K562 (cell line): ENCODE results near the gene VN1R4. TPM values are rescaled to one million over a fixed set of nuclear protein-coding genes. Genes with fewer than 3 reads are reported as not detected.
A peak's percentile ranks its signal among the peaks of the same experiment; 100 is the strongest.

Experiments
- ASH1L ChIP-seq: fragments of 450-650 bp; IDR thresholded peaks from 2 replicates; pipeline ENCODE4 v1.6.1; 2018; ENCODE audit warnings: borderline replicate concordance, mild to moderate bottlenecking, low read depth; ENCODE audit not compliant: partially characterized antibody
- CTCF ChIP-seq, 3 experiments: IDR thresholded peaks in 2 of 3; conservative IDR thresholded peaks in 1 of 3; 2 replicates each; pipeline ENCODE4 v1.5.1; 2011 to 2012; ENCODE audit warnings: low read length in 3 of 3, mild to moderate bottlenecking in 3 of 3, control low read depth in 2 of 3, improper control_type of control experiment in 1 of 3, inconsistent platforms in 1 of 3, low read depth in 1 of 3, mixed read lengths in 1 of 3, moderate library complexity in 1 of 3; ENCODE audit not compliant: insufficient read depth in 2 of 3
- NELFE ChIP-seq: IDR thresholded peaks from 2 replicates; pipeline ENCODE4 v1.6.1; 2011; ENCODE audit warnings: mild to moderate bottlenecking; ENCODE audit not compliant: insufficient read depth, insufficient read length
- PBX2 ChIP-seq, 2 experiments: IDR thresholded peaks in 1 of 2; conservative IDR thresholded peaks in 1 of 2; 2 replicates each; pipeline ENCODE4 v1.6.1; 2016; ENCODE audit warnings: low read depth in 2 of 2, mild to moderate bottlenecking in 1 of 2, missing compliant biosample characterization in 1 of 2, missing genetic modification characterization in 1 of 2, moderate library complexity in 1 of 2
- PRMT5 ChIP-seq: sonication (generic); formaldehyde crosslinking; IDR thresholded peaks from 2 replicates; pipeline ENCODE4 v1.5.0; 2020; ENCODE audit warnings: missing genetic modification reagents
- REST ChIP-seq, 2 experiments: fragments of 450-650 bp; formaldehyde crosslinking in 1 of 2; IDR thresholded peaks; 2 replicates each; pipeline versions ENCODE4 v1.4.0 to v1.6.1; 2014 to 2020; ENCODE audit warnings: mild to moderate bottlenecking in 2 of 2, borderline replicate concordance in 1 of 2, low read depth in 1 of 2
- STAG1 ChIP-seq: sonication (generic); formaldehyde crosslinking; IDR thresholded peaks from 2 replicates; pipeline ENCODE4 v1.5.0; 2020; ENCODE audit warnings: missing genetic modification reagents, borderline replicate concordance
- ZNF639 ChIP-seq, 2 experiments: fragments of 200-800 bp in 1 of 2; sonication (Bioruptor generic) in 1 of 2; sonication (generic) in 1 of 2; formaldehyde crosslinking in 1 of 2; IDR thresholded peaks in 1 of 2; conservative IDR thresholded peaks in 1 of 2; 2 replicates each; pipeline versions ENCODE4 v1.5.0 to v1.6.1; 2016 to 2020; ENCODE audit warnings: missing compliant biosample characterization in 1 of 2, missing genetic modification characterization in 1 of 2, missing genetic modification reagents in 1 of 2
- ZNF830 ChIP-seq: fragments of 250-450 bp; sonication (Bioruptor Pico); IDR thresholded peaks from 2 replicates; pipeline ENCODE4 v1.5.0; 2021; ENCODE audit warnings: mild to moderate bottlenecking
- polyA plus RNA-seq, 8 experiments: library from polyadenylated mRNA; depleted of rRNA in 4 of 8; stranded (reverse) in 5 of 8; unstranded in 3 of 8; fragments of >200 nt; fragmentation: Nextera tagmentation in 2 of 8; fragmentation: Illumina TruSeq in 1 of 8; extraction: Ambion mirVana in 2 of 8; extraction: Trizol in 1 of 8; gene quantifications; 2 replicates each; pipeline versions ENCODE4 v1.2.1 to v1.2.3, GENCODE V29; 2011 to 2014; ENCODE audit warnings: inconsistent platforms in 1 of 8, missing spikeins in 1 of 8
- total RNA-seq, 7 experiments: library from RNA; depleted of rRNA in 6 of 7; stranded (reverse); fragments of >200 nt in 6 of 7; fragmentation: Illumina TruSeq in 2 of 7; extraction: Trizol in 2 of 7; gene quantifications; 2 replicates each; pipeline versions ENCODE4 v1.2.1 to v1.2.3, GENCODE V29; 2011 to 2021; ENCODE audit warnings: low replicate concordance in 1 of 7

Gene VN1R4
- total and polyA plus RNA-seq, 9 of the 15 experiments (the other 6 are each of a cell fraction or from before 2014, with no cell fraction given) = not detected

GRCh38 chr19:53308339-53308811, 40.9 kb upstream of the VN1R4 start (continued):
- TF ChIP-seq ASH1L (no peak), NELFE (no peak), ZNF639 (CRISPR knock-in tag; conservative IDR thresholded peaks at IDR 0.05 in 1 of 2, IDR thresholded peaks at IDR 0.05 in 1 of 2) (no peak), STAG1 (CRISPR knock-in tag) (peak; percentile 29; the same call in 1 of the 2 replicates), CTCF (IDR thresholded peaks at IDR 0.05 in 2 of 3, conservative IDR thresholded peaks at IDR 0.05 in 1 of 3; ENCODE audit: insufficient read depth in 2 of 3, low read depth in 1 of 3, low read length in 3 of 3) (peak; percentile 48 to 70 (median 68)), REST (IDR thresholded peaks at IDR 0.05; ENCODE audit: borderline replicate concordance) (peak; percentile 24; the same call in 1 of the 2 replicates), REST (CRISPR knock-in tag; IDR thresholded peaks at IDR 0.05; ENCODE audit: low read depth) (no peak), ZNF830 (CRISPR knock-in tag) (no peak), PBX2 (CRISPR knock-in tag; IDR thresholded peaks at IDR 0.05; ENCODE audit: low read depth) (no peak), PBX2 (tag; conservative IDR thresholded peaks at IDR 0.05; ENCODE audit: low read depth) (no peak), PRMT5 (no peak)
- TF ChIP-seq, all 486 proteins: peak for 4
